ENCODE measurements around the gene EXOSC7. TPM values are rescaled to one million over a fixed set of nuclear protein-coding genes. Genes with fewer than 3 reads are reported as not detected.

Gene EXOSC7
- total and polyA plus RNA-seq, 10 of the 15 experiments (the other 5 are each of a cell fraction or from before 2014, with no cell fraction given) = 58.0 to 193 (median 82.9) TPM

- Histone ChIP-seq H3K4me3 (peak overlapping the region; percentile 34), H3K79me2 (ENCODE audit: control insufficient read depth, insufficient read depth, low read length) (peaks cover 84% of the 10 kb centered on the region), H3K27ac (ENCODE audit: control insufficient read depth, insufficient read depth) (peak overlapping the region; percentile 63), H3K36me3 (ENCODE audit: control insufficient read depth in 2 of 2, insufficient read depth in 2 of 2, low read length in 1 of 2) (peaks cover 0 to 8% of the 10 kb centered on the region in 2 experiments; a peak in 1 of 4 replicates), H3K9me3 (replicated peaks; ENCODE audit: control insufficient read depth, insufficient read depth, low read length) (no peaks in the 10 kb centered on the region), H2AFZ (ENCODE audit: control insufficient read depth, low read depth, low read length) (no peak overlapping the region), H3K4me1 (ENCODE audit: control insufficient read depth, insufficient read depth, low read length) (peaks cover 29% of the 10 kb centered on the region), H3K27me3 (replicated peaks in 1 of 2; ENCODE audit: control insufficient read depth in 2 of 2, insufficient read depth in 2 of 2, low read length in 1 of 2) (no peaks in the 10 kb centered on the region), H4K20me1 (ENCODE audit: control insufficient read depth, insufficient read depth) (no peaks in the 10 kb centered on the region), H3K4me2 (ENCODE audit: control insufficient read depth, insufficient read depth) (peak overlapping the region; percentile 28), H3K9ac (ENCODE audit: control insufficient read depth, insufficient read depth, low read length) (no peak overlapping the region; the same call in 1 of the 2 replicates)
- intact Hi-C loops (cut with micrococcal nuclease; ENCODE audit: unreplicated experiment) (no loop called here), in situ Hi-C loops (cut with MboI) (no loop called here)
- RAD21 ChIA-PET (ENCODE audit: unreplicated experiment) = interaction anchor here (0.8 to 4.0 kb wide), 8 partner anchors 13 to 61 kb away, joined by 3 to 18 read pairs (median 4); no protein-coding TSS in a partner anchor
- BruUV-seq (replicated peaks) = no TSS peak
- 100% methylated on average over 1 of the region's 1 CpG for WGBS (ENCODE audit: insufficient coverage, insufficient replicate concordance, low lambda C conversion rate, missing lambda C conversion rate)
- FAIRE-seq = peak; percentile 78
- SMC1A ChIA-PET (ENCODE audit: uncharacterized antibody, unreplicated experiment) = interaction anchor here (0.9 to 8.7 kb wide), 3 partner anchors 14 to 60 kb away, joined by 3 to 97 read pairs (median 3); no protein-coding TSS in a partner anchor
- peak; percentile 5 for ATAC-seq
- no peak for TF ChIP-seq TARDBP (IDR thresholded peaks at IDR 0.05; ENCODE audit: borderline replicate concordance)
- 0 out of 2 replicates have a peak, but pooled peaks have one; percentile 35 for TF ChIP-seq IKZF1 (conservative IDR thresholded peaks at IDR 0.05)
- TF ChIP-seq EP300 (IDR thresholded peaks at IDR 0.05; ENCODE audit: borderline replicate concordance in 1 of 2, control insufficient read depth in 1 of 2, low read depth in 2 of 2, low read length in 2 of 2) = 0 out of 4 replicates have a peak, but pooled peaks of 1 of the 2 experiments have one; percentile 3
- 0 out of 2 replicates have a peak, but pooled peaks have one; percentile 28 for TF ChIP-seq NFIC (IDR thresholded peaks at IDR 0.05; ENCODE audit: low read depth, low read length)
- POLR2A ChIA-PET = interaction anchor here (5.5 kb wide), 1 partner anchor 14 kb away, joined by 62 read pairs; no protein-coding TSS in a partner anchor
- CTCF ChIA-PET = interaction anchor here (0.8 to 3.7 kb wide), 3 partner anchors 10 to 59 kb away, joined by 3 to 53 read pairs (median 3); no protein-coding TSS in a partner anchor
- no peak for DNase-seq (ENCODE audit: low read depth, low spot score)
Measured at GRCh38 chr3:44981220-44981619, 5.2 kb downstream of the EXOSC7 start.

- ChIA-PET RAD21 (ENCODE audit: unreplicated experiment) (interaction anchor here (0.8 to 4.0 kb wide), 9 partner anchors 12 to 141 kb away, joined by 3 to 18 read pairs (median 4); no protein-coding TSS in a partner anchor), CTCF (interaction anchor here (0.8 to 3.7 kb wide), 4 partner anchors 13 to 675 kb away, joined by 3 to 53 read pairs (median 4); no protein-coding TSS in a partner anchor), SMC1A (ENCODE audit: uncharacterized antibody, unreplicated experiment) (interaction anchor here (0.9 to 8.7 kb wide), 6 partner anchors 13 to 60 kb away, joined by 3 to 97 read pairs (median 4); no protein-coding TSS in a partner anchor), POLR2A (interaction anchor here (1.2 to 5.5 kb wide), 2 partner anchors 13 kb away, joined by 4 to 62 read pairs; no protein-coding TSS in a partner anchor)
- peak overlapping the region; percentile 34; the same call in 1 of the 2 replicates for H3K4me3 ChIP-seq
- no peaks in the 10 kb centered on the region for H3K9me3 ChIP-seq (replicated peaks; ENCODE audit: control insufficient read depth, insufficient read depth, low read length)
- peaks cover 80% of the 10 kb centered on the region for H3K79me2 ChIP-seq (ENCODE audit: control insufficient read depth, insufficient read depth, low read length)
- BruUV-seq (replicated peaks) = no TSS peak
- no peaks in the 10 kb centered on the region for H4K20me1 ChIP-seq (ENCODE audit: control insufficient read depth, insufficient read depth)
- peaks cover 0 to 8% of the 10 kb centered on the region in 2 experiments; a peak in 1 of 4 replicates for H3K36me3 ChIP-seq (ENCODE audit: control insufficient read depth in 2 of 2, insufficient read depth in 2 of 2, low read length in 1 of 2)
- peak overlapping the region; percentile 2; the same call in 1 of the 2 replicates for H3K9ac ChIP-seq (ENCODE audit: control insufficient read depth, insufficient read depth, low read length)
- H3K27ac ChIP-seq (ENCODE audit: control insufficient read depth, insufficient read depth) = peak overlapping the region; percentile 63
- DNase-seq (ENCODE audit: low read depth, low spot score) (no peak), FAIRE-seq (peak; percentile 72), ATAC-seq (peak; percentile 74)
- H3K4me2 ChIP-seq (ENCODE audit: control insufficient read depth, insufficient read depth) = peak overlapping the region; percentile 28
- WGBS (ENCODE audit: insufficient coverage, insufficient replicate concordance, low lambda C conversion rate, missing lambda C conversion rate) = 51% methylated on average over 4 of the region's 4 CpGs
- H3K27me3 ChIP-seq (replicated peaks in 1 of 2; ENCODE audit: control insufficient read depth in 2 of 2, insufficient read depth in 2 of 2, low read length in 1 of 2) = no peaks in the 10 kb centered on the region
- intact Hi-C loops (cut with micrococcal nuclease; ENCODE audit: unreplicated experiment) = no loop called here
- H2AFZ ChIP-seq (ENCODE audit: control insufficient read depth, low read depth, low read length) = no peak overlapping the region
- peaks cover 29% of the 10 kb centered on the region for H3K4me1 ChIP-seq (ENCODE audit: control insufficient read depth, insufficient read depth, low read length)
- in situ Hi-C loops (cut with MboI) = no loop called here
- no peak for TF ChIP-seq ZNF384 (IDR thresholded peaks at IDR 0.05; ENCODE audit: borderline replicate concordance, low read depth, low read length)
- TF ChIP-seq MYB (IDR thresholded peaks at IDR 0.05; ENCODE audit: borderline replicate concordance, low read depth, low read length) = no peak
- no peak for TF ChIP-seq GATAD2B (conservative IDR thresholded peaks at IDR 0.05; ENCODE audit: low read depth)
- TF ChIP-seq SREBF1 (IDR thresholded peaks at IDR 0.05; ENCODE audit: low read length) = no peak
- TF ChIP-seq IRF5 (IDR thresholded peaks at IDR 0.05; ENCODE audit: borderline replicate concordance) = no peak
- peak; percentile 17 for TF ChIP-seq RELA (IDR thresholded peaks at IDR 0.05; ENCODE audit: borderline replicate concordance, partially characterized antibody)
- TF ChIP-seq RELB (IDR thresholded peaks at IDR 0.05; ENCODE audit: low read depth) = peak; percentile 89
- TF ChIP-seq NBN (IDR thresholded peaks at IDR 0.05) = peak; percentile 66; the same call in 1 of the 2 replicates
- no peak for TF ChIP-seq TCF3 (IDR thresholded peaks at IDR 0.05; ENCODE audit: borderline replicate concordance, insufficient read depth, low read depth, low read length)
Measured at GRCh38 chr3:44981751-44982150, 5.7 kb downstream of the EXOSC7 start.

All from GM12878 (cell line).